Muscle of leg (tissue), 11 donors: ENCODE results near the gene AHI1. TPM values are rescaled to one million over a fixed set of nuclear protein-coding genes. Genes with fewer than 3 reads are reported as not detected.

Experiments used
- DNase-seq: peaks from one replicate; pipeline ENCODE4 v3.0.0; 2013
- H3K27ac ChIP-seq: one replicate; pipeline ENCODE4 v1.5.1; 2013; ENCODE audit warnings: mild to moderate bottlenecking, low read length, control low read depth
- H3K27me3 ChIP-seq: one replicate; pipeline ENCODE4 v1.6.1; 2013; ENCODE audit warnings: low read length; ENCODE audit not compliant: control insufficient read depth, insufficient read depth
- H3K36me3 ChIP-seq: one replicate; pipeline ENCODE4 v1.6.1; 2013; ENCODE audit warnings: low read length; ENCODE audit not compliant: control insufficient read depth, insufficient read depth
- H3K4me1 ChIP-seq: one replicate; pipeline ENCODE4 v1.6.1; 2013; ENCODE audit warnings: low read length; ENCODE audit not compliant: control insufficient read depth, insufficient read depth
- H3K4me3 ChIP-seq: one replicate; pipeline ENCODE4 v1.5.1; 2013; ENCODE audit warnings: low read length, control low read depth
- H3K9me3 ChIP-seq: replicated peaks from 2 replicates; pipeline ENCODE4 v1.6.1; 2013; ENCODE audit warnings: low read depth, low read length; ENCODE audit not compliant: control insufficient read depth
- WGBS: methylation state at CpG from one replicate; pipeline ENCODE4 v1.1.5; 2013; ENCODE audit warnings: missing lambda C conversion rate; ENCODE audit not compliant: insufficient coverage; 5-methylcytosine and 5-hydroxymethylcytosine counted together
- polyA plus RNA-seq, 8 donors: library from polyadenylated mRNA; unstranded; fragments of 120-200 nt; gene quantifications; one replicate each; pipeline versions ENCODE4 v1.2.1 to v1.2.3, GENCODE V29; 2013; ENCODE audit warnings: inconsistent platforms in 1 of 8, low replicate concordance in 1 of 8; ENCODE audit not compliant: insufficient read length in 8 of 8, insufficient read depth in 1 of 8
- total RNA-seq: library from RNA; stranded (reverse); fragments of 120-200 nt; gene quantifications from one replicate; pipeline ENCODE4 v1.2.4, GENCODE V29; 2013

AHI1 gene
- total and polyA plus RNA-seq, 9 donors, result 16.3 to 28.7 (median 20.5) TPM

DNA sequence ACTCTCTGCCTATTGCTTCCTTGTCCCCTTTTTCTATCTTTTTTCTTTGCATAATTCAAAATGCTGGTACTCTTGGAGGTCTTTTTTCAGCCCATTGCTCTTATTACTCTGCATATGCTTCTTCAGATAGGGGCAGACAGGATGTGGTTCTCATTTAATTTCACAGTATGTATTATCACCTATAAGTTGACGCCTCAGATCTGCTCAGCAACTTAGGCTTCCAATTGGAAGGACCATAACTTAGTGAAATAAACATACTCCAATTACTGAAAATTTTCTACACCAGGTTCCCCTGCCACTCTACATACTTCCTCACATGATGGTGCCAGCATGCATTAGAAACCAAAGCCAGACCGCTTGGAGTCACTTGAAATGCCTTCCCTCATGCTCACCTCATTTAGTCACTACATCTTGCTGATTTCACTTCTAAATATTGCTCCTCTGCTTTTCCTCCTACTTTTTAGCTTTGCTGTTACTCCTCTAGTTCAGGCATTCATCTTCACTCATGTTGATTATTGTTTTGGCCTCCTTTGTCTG, 34.5 kb upstream of the AHI1 start:
- no peak for DNase-seq
- H3K27ac ChIP-seq, result no peak overlapping the region
- no peak overlapping the region for H3K4me3 ChIP-seq
- peaks cover 4% of the 10 kb centered on the region for H3K4me1 ChIP-seq
- 100% methylated on average over 2 of the region's 2 CpGs for WGBS
- no peaks in the 10 kb centered on the region for H3K9me3 ChIP-seq
- no peaks in the 10 kb centered on the region for H3K36me3 ChIP-seq
- no peaks in the 10 kb centered on the region for H3K27me3 ChIP-seq

DNA sequence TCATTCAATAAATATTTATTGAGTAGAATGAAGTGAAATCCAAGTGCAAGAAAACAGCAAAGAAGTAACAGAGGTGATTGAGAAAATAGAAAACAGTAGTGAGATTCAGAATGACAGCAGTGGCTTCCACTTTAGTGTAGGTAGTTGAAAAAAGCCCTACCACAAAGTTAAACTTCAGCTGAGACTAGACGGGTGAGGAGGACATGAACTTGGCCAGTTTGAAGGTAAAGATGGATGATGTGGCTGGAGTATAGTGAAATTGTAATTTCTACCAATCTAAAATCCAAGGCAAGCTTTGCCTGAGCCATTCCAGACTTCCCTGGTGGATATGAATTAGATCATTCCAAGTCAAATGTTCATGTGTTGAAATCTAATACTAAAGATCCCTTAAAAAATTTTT, 32.6 kb upstream of the AHI1 start:
- peaks cover 6% of the 10 kb centered on the region for H3K4me1 ChIP-seq
- DNase-seq, result peak; percentile 73
- H3K27ac ChIP-seq, result no peak overlapping the region
- no peak overlapping the region for H3K4me3 ChIP-seq
- WGBS, result no CpG with 5 or more reads among the region's 1 CpG
- no peaks in the 10 kb centered on the region for H3K27me3 ChIP-seq
- no peaks in the 10 kb centered on the region for H3K36me3 ChIP-seq
- H3K9me3 ChIP-seq, result no peaks in the 10 kb centered on the region

DNA sequence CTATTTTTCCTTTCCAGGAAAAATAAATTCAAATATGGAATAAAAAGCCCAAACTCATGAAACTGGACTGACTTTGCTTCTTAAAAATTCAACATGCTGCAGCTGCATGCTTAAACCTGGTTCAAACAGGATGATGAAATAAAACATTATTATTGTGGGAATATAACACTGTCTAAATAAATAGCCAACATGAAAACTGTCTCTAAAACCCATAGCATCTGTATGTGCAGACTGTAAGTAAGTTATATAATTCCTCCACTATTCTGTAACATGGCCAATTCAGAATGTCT, 30.4 kb upstream of the AHI1 start:
- Histone ChIP-seq H3K27ac (peak overlapping the region; percentile 26), H3K9me3 (no peaks in the 10 kb centered on the region), H3K4me1 (peaks cover 6% of the 10 kb centered on the region), H3K36me3 (no peaks in the 10 kb centered on the region), H3K27me3 (no peaks in the 10 kb centered on the region), H3K4me3 (no peak overlapping the region)
- DNase-seq, result peak; percentile 94

DNA sequence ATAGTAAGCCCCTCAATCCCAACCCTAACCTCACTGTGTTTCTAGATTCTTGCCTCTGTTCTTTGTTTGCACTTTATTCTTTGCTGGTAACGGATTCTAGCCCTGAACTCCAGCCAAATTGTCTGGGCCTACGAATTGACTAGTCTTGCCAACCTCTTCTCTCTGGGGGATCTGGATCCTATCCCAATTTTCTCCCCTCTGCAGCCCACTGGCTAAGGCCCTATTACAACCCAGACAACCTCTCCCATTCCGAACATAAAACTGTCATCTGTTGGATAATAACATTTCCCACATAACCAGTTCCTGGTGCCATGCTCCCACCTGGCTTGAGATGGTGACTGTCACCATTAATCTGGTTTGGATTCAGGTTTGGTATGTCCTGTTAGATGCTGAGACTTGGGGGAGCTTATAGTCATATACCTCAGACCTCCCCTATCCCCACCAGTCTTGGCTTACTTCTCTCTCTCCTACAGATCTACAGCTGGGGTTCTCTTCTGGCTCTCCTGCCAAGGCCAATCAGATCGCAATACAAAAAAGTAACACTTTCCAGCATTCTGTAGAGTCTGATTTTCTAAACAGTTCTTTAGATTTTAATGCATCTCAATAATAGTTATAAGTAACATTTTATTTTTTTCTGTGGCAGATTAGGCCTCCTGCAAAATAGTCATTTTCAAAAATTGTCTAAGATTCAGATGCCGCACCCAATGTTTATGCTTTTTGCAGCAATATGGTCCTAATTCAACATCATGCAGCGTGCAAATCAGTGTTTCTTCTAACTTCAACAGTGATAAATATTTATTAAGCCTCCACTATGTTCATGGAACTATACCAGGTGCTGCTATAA, 29.8 kb upstream of the AHI1 start:
- H3K27ac ChIP-seq, result peak overlapping the region; percentile 72
- peak; percentile 86 for DNase-seq
- WGBS, result 25% methylated on average over 3 of the region's 6 CpGs

DNA sequence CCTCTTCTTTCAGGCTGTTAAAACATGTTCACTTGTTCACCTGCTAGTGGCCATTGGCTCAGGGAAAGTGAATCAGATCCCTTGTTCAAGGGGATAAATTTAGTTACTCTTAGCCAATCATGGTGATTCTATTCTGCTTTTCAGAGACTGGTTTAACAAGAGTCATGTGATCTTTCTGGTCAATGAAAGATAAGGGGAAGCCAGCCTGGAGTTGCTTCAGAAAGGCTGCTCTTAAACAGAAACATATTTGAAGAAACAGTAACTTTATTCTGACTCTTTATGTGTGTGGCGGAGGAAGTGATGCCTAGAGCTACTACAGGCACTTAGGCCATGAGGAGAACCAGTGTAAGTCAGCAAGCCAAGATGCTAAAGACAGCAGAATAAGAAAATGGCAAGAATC, 28.1 kb upstream of the AHI1 start:
- no peak overlapping the region for H3K27ac ChIP-seq
- DNase-seq, result no peak
- H3K4me3 ChIP-seq, result no peak overlapping the region
- no peaks in the 10 kb centered on the region for H3K27me3 ChIP-seq
- WGBS, result 90% methylated on average over 1 of the region's 1 CpG
- peaks cover 6% of the 10 kb centered on the region for H3K4me1 ChIP-seq
- H3K9me3 ChIP-seq, result no peaks in the 10 kb centered on the region
- no peaks in the 10 kb centered on the region for H3K36me3 ChIP-seq

More for the DNA sequence above, 29.8 kb upstream of the AHI1 start:
- H3K27me3 ChIP-seq, result no peaks in the 10 kb centered on the region
- peaks cover 6% of the 10 kb centered on the region for H3K4me1 ChIP-seq
- no peak overlapping the region for H3K4me3 ChIP-seq
- no peaks in the 10 kb centered on the region for H3K9me3 ChIP-seq
- H3K36me3 ChIP-seq, result no peaks in the 10 kb centered on the region

DNA sequence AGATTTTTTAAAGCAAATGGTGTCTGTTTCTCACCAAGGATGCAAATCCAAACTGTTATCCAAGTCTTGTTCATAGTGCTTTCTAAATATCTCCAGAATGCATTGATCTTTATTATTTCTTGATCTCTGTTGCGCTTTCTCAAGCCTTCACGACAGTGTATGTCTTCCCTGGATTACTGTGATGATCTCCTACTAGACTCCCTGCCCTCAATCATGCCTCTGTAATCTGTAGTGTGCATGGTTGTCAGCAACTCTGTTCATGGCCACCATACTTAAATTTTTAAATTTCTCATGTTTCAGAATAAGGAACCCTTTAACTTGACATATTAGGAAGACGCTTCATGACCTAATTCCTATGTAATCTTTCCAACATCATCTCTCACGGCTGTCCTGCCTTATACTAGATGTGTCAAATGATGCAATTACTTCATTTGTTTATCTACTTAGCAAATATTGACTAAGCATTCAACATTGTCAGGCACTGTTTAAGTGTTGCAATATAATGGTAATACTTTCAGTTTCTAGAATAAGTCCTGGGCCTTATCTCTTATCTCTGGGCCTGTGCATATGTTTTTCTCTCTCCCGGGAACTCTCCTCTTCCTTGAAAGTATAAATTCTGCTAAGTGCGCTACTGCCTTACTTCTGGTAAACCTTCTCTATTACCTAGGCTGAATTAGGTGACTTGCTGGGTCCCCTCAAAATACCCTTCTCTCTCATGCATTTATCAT, 25.6 kb upstream of the AHI1 start:
- H3K4me1 ChIP-seq, result peaks cover 6% of the 10 kb centered on the region
- no peak overlapping the region for H3K27ac ChIP-seq
- H3K27me3 ChIP-seq, result no peaks in the 10 kb centered on the region
- H3K36me3 ChIP-seq, result no peaks in the 10 kb centered on the region
- no peak for DNase-seq
- H3K9me3 ChIP-seq, result peaks cover 3% of the 10 kb centered on the region
- no peak overlapping the region for H3K4me3 ChIP-seq
- WGBS, result 92% methylated on average over 4 of the region's 6 CpGs

DNA sequence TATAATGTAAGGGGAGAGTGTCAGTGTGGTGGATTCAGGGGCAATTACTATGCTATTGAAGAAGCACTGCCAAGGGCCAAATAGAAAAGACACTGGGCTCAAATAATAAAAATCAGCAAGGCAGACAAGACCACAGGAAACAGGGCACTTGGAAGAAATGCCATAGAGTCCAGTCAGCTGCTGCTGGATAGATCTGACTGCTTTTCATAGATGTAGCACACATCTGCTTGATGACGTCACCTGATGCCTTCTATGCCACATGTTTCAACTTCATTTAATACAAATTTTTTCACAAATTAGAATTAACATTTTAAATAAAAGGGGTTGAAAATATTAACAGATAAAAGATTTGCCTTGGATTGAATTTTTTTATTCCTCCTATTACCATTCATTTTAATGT, 23.9 kb upstream of the AHI1 start:
- no peak overlapping the region for H3K27ac ChIP-seq
- no peak for DNase-seq
- no CpG with 5 or more reads among the region's 1 CpG for WGBS

DNA sequence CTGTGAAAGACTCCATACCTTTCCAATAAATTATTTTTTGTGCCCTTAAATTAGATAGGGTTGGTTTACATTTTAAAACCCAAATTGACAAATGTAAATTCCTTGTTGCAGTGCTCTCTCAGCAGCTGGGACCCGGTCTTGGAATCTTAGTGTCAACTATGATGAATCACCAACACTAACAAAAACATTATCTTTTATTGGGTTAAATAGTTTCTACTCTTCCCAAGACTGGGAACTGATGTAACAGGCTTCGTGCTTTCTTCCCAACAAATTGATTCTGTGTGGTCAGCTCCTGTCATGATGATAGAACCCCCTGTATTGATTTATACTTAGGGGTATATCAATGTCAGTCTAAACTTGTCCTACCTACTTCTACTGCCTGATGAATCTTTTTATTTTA, 23.2 kb upstream of the AHI1 start:
- Histone ChIP-seq H3K4me1 (no peaks in the 10 kb centered on the region), H3K27me3 (no peaks in the 10 kb centered on the region), H3K4me3 (no peak overlapping the region), H3K36me3 (no peaks in the 10 kb centered on the region), H3K27ac (no peak overlapping the region), H3K9me3 (peaks cover 3% of the 10 kb centered on the region)
- no CpG with 5 or more reads among the region's 2 CpGs for WGBS
- DNase-seq, result no peak

More for the DNA sequence above, 23.9 kb upstream of the AHI1 start:
- no peaks in the 10 kb centered on the region for H3K4me1 ChIP-seq
- H3K36me3 ChIP-seq, result no peaks in the 10 kb centered on the region
- peaks cover 3% of the 10 kb centered on the region for H3K9me3 ChIP-seq
- H3K4me3 ChIP-seq, result no peak overlapping the region
- no peaks in the 10 kb centered on the region for H3K27me3 ChIP-seq

DNA sequence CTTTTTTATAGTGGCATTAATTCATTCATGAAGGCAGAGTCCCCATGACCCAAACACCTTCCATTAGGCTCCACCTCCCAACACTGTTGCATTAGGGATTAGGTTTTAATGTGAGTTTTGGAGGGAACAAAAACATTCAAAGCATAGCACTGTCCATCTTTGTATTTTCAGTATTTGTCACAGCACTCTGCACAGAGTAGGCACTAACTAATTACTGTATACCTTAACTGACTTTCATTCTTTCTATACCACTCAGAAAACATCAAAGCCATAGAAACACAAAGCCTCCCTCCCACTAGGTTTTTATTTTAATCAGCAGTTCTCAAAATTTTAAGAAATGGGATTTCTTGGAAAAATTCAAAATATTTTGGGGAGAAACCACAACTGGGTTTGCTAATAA, 21.8 kb upstream of the AHI1 start:
- H3K4me1 ChIP-seq, result peaks cover 3% of the 10 kb centered on the region
- no peak overlapping the region for H3K27ac ChIP-seq
- DNase-seq, result no peak
- H3K4me3 ChIP-seq, result no peak overlapping the region
- H3K9me3 ChIP-seq, result peaks cover 3% of the 10 kb centered on the region
- no peaks in the 10 kb centered on the region for H3K36me3 ChIP-seq
- no peaks in the 10 kb centered on the region for H3K27me3 ChIP-seq

DNA sequence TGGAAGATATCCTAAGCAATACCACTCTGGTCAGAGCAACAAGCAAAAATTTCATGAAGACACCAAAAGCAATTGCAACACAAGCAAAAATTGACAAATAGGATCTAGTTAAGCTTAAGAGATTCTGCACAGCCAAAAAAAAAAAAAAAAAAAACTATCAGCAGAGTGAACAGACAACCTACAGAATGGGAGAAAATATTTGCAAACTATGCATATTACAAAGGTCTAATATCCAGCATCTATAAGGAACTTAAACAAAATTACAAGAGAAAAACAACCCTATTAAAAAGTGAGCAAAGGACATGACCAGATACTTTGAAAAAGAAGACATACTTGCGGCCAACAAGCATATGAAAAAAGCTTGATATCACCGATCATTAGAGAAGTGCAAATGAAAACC, 20.0 kb upstream of the AHI1 start:
- Histone ChIP-seq H3K4me1 (peaks cover 3% of the 10 kb centered on the region), H3K9me3 (peaks cover 3% of the 10 kb centered on the region), H3K4me3 (no peak overlapping the region), H3K27ac (no peak overlapping the region), H3K36me3 (no peaks in the 10 kb centered on the region), H3K27me3 (no peaks in the 10 kb centered on the region)
- DNase-seq, result no peak
- no CpG with 5 or more reads among the region's 2 CpGs for WGBS
